Thyroid gland (tissue), 4 donors: ENCODE data around the gene SLC4A7. TPM values are rescaled to one million over a fixed set of nuclear protein-coding genes. Genes with fewer than 3 reads are reported as not detected.

Source experiments
- DNase-seq, 2 donors: peaks; one replicate each; pipeline ENCODE4 v3.0.0-alpha.2; 2019
- H3K27ac ChIP-seq, 3 donors: fragments of 200-600 bp; sonication (generic); 1 replicate in 2 of 3; 2 replicates in 1 of 3; pipeline ENCODE4 v1.5.1; 2016 to 2019; ENCODE audit warnings: mild to moderate bottlenecking in 1 of 3, moderate library complexity in 1 of 3
- H3K27me3 ChIP-seq: fragments of 200-600 bp; sonication (generic); one replicate; pipeline ENCODE4 v1.5.1; 2019
- H3K36me3 ChIP-seq, 2 donors: fragments of 200-600 bp; sonication (generic); one replicate each; pipeline ENCODE4 v1.5.1; 2016 to 2019
- H3K4me1 ChIP-seq, 2 donors: fragments of 200-600 bp; sonication (generic); one replicate each; pipeline ENCODE4 v1.5.1; 2017 to 2019
- H3K4me3 ChIP-seq, 3 donors: fragments of 200-600 bp; sonication (generic); replicated peaks in 1 of 3; 1 replicate in 2 of 3; 2 replicates in 1 of 3; pipeline ENCODE4 v1.5.1; 2016; ENCODE audit warnings: mild to moderate bottlenecking in 1 of 3
- H3K9me3 ChIP-seq: fragments of 200-600 bp; sonication (generic); one replicate; pipeline ENCODE4 v1.5.1; 2017
- POLR2A ChIP-seq, 2 donors: fragments of 450-650 bp; IDR thresholded peaks; one replicate each; pipeline ENCODE4 v1.6.1; 2017; ENCODE audit warnings: antibody characterized with exemption in 2 of 2, mild to moderate bottlenecking in 2 of 2, moderate library complexity in 1 of 2
- WGBS, 2 donors: methylation state at CpG; one replicate each; pipeline ENCODE4 v1.1.5; 2017; 5-methylcytosine and 5-hydroxymethylcytosine counted together
- intact Hi-C: fragments of 100-400 bp; cut with DNase I; formaldehyde crosslinking; loops from one replicate; pipeline ENCODE4 v1.15.1; 2023
- total RNA-seq, 4 donors: library from RNA; depleted of rRNA; stranded (reverse); fragments of >200 nt; gene quantifications; one replicate each; pipeline ENCODE4 v1.2.3, GENCODE V29; 2016
- TF ChIP-seq, protein P1 (sequence below), 6 experiments: fragments of 200-600 bp in 3 of 6; fragments of 450-650 bp in 3 of 6; sonication (generic) in 3 of 6; IDR thresholded peaks; one replicate each; pipeline ENCODE4 v1.5.1; 2016 to 2019; ENCODE audit warnings: antibody characterized with exemption in 6 of 6, mild to moderate bottlenecking in 2 of 6, inconsistent platforms in 1 of 6, moderate library complexity in 1 of 6

SLC4A7 gene
- total RNA-seq, 4 donors from 2014 or later: 22.0 to 47.6 (median 32.3) TPM

DNA sequence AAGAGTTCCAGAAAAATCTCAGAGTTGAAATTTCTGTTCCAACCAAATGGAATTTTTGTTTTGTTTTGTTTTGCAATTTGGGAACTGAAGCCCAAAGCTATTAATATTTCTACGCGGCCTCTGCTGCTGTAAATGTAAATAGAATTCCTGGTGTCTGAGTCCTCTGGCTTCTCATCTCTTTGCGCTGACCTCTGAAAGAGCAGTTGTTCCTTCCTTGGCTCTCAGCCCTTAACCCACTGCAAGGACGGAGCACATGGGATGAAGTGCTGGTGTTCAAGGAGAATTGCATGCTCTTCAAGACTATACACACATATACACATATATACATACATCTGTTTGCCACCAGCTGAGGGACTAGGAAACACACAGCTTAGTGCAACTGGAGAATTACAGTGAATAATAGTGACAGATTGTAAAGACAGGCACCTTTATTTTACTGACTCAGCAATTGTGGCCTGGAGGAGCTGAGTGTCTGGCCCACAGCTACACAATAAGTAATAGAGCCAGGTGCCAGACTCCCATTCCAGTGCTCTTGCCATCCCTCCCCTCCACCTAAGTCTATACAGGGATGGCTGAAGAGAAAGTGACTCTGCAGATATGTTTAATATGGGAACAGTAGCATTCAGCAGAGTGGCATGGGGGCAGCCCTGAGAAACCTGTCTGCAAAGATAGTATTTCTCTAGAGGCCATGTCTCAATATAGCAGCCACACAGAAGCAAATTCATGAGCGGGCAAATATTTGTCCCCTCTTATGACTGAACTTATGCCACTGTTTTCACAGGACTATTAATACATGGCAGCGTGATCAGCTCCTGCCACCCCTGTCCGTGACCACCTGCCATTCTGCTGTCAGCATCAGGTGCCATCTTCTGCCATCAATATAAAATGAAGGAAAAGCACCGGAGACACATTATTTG is 157.3 kb downstream of the SLC4A7 start:
- no peaks in the 10 kb centered on the region for H3K27me3 ChIP-seq
- DNase-seq: no peak
- H3K36me3 ChIP-seq: no peaks in the 10 kb centered on the region
- H3K9me3 ChIP-seq: no peaks in the 10 kb centered on the region
- 88 to 90% methylated on average over 8 of the region's 8 CpGs for WGBS, 2 donors
- intact Hi-C loops: no loop called here
- no peak overlapping the region for H3K4me3 ChIP-seq
- no peak overlapping the region for H3K27ac ChIP-seq
- no peaks in the 10 kb centered on the region for H3K4me1 ChIP-seq
- TF ChIP-seq POLR2A (IDR thresholded peaks at IDR 0.05): no peak
- TF ChIP-seq, protein P1, sequence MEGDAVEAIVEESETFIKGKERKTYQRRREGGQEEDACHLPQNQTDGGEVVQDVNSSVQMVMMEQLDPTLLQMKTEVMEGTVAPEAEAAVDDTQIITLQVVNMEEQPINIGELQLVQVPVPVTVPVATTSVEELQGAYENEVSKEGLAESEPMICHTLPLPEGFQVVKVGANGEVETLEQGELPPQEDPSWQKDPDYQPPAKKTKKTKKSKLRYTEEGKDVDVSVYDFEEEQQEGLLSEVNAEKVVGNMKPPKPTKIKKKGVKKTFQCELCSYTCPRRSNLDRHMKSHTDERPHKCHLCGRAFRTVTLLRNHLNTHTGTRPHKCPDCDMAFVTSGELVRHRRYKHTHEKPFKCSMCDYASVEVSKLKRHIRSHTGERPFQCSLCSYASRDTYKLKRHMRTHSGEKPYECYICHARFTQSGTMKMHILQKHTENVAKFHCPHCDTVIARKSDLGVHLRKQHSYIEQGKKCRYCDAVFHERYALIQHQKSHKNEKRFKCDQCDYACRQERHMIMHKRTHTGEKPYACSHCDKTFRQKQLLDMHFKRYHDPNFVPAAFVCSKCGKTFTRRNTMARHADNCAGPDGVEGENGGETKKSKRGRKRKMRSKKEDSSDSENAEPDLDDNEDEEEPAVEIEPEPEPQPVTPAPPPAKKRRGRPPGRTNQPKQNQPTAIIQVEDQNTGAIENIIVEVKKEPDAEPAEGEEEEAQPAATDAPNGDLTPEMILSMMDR (IDR thresholded peaks at IDR 0.05): no peak

DNA sequence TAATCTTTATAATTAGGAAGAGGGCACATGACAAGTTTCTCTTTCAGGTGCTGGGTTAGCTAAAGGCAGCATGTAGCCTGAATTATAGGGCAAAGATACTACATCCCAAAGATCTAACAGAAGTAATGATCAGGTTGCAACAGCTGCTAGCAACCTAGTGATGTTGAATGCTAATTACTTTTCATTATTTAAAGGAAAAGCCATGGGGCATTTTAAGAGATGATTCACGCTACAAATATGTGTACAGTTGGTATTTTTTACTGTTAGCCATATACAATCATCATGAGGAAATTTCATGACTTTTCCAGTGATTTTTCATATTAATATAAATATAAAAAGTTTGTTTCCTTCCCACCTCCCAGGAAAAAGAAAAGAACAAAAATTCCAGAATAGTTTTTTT is 158.0 kb downstream of the SLC4A7 start:
- WGBS, 2 donors: 88 to 93% methylated on average over 1 of the region's 1 CpG
- no peaks in the 10 kb centered on the region for H3K36me3 ChIP-seq
- no peak for DNase-seq

DNA sequence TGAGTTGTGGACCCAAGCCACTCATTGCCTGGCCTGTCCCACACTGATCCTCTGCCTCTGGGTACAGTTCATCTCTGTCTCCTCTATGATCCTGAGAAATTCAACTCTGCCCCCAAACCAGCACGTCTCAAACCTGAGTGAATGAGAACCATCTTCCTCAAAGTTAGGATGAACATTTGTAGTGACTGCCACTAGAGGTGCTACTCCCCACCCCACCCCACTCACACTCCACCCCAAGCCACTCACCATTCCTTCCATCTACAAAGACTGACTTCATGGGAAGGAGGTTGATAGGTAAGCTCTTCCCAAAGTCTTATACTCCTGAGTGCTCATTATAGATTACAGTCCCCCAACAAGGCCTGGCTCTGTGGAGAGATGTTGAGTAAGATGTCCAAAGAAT is 158.8 kb downstream of the SLC4A7 start:
- no peak for DNase-seq
- Histone ChIP-seq H3K4me1 (no peaks in the 10 kb centered on the region), H3K27me3 (no peaks in the 10 kb centered on the region), H3K9me3 (no peaks in the 10 kb centered on the region), H3K4me3 (no peak overlapping the region), H3K27ac (no peak overlapping the region), H3K36me3 (no peaks in the 10 kb centered on the region)
- 78 to 94% methylated on average over 1 of the region's 1 CpG for WGBS, 2 donors
- TF ChIP-seq, protein P1 (IDR thresholded peaks at IDR 0.05): no peak
- TF ChIP-seq POLR2A (IDR thresholded peaks at IDR 0.05): no peak
- intact Hi-C loops: no loop called here

More for the DNA sequence above, 158.0 kb downstream of the SLC4A7 start:
- intact Hi-C loops: no loop called here
- TF ChIP-seq, protein P1 (IDR thresholded peaks at IDR 0.05): no peak
- no peak for TF ChIP-seq POLR2A (IDR thresholded peaks at IDR 0.05)
- no peaks in the 10 kb centered on the region for H3K27me3 ChIP-seq
- H3K27ac ChIP-seq: no peak overlapping the region
- H3K4me3 ChIP-seq: no peak overlapping the region
- H3K9me3 ChIP-seq: no peaks in the 10 kb centered on the region
- no peaks in the 10 kb centered on the region for H3K4me1 ChIP-seq

DNA sequence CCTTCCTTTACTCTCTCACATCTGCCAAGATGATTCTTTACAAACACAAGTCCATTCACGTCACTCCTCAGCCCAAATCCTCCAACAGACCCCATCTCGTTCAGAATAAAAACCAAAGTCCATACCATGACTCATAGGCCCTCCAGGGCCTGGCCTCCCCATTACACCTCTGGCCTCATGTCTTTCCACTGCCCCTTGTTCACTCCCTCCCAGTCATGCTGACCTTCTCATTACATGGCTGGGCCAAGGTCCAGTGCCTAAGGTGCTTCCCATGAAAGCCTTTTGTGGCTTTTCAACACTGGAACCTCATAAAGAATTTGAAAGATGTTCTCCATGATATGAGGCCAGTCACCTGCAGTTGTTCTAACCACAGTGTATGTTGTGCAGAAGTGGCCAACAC is 159.5 kb downstream of the SLC4A7 start:
- H3K4me3 ChIP-seq: no peak overlapping the region
- DNase-seq: no peak
- no peaks in the 10 kb centered on the region for H3K9me3 ChIP-seq
- H3K27ac ChIP-seq: no peak overlapping the region
- no peaks in the 10 kb centered on the region for H3K36me3 ChIP-seq
- TF ChIP-seq POLR2A (IDR thresholded peaks at IDR 0.05): no peak
- TF ChIP-seq, protein P1 (IDR thresholded peaks at IDR 0.05): no peak
- H3K27me3 ChIP-seq: no peaks in the 10 kb centered on the region
- 86 to 91% methylated on average over 2 of the region's 2 CpGs for WGBS, 2 donors
- intact Hi-C loops: no loop called here
- H3K4me1 ChIP-seq: no peaks in the 10 kb centered on the region

DNA sequence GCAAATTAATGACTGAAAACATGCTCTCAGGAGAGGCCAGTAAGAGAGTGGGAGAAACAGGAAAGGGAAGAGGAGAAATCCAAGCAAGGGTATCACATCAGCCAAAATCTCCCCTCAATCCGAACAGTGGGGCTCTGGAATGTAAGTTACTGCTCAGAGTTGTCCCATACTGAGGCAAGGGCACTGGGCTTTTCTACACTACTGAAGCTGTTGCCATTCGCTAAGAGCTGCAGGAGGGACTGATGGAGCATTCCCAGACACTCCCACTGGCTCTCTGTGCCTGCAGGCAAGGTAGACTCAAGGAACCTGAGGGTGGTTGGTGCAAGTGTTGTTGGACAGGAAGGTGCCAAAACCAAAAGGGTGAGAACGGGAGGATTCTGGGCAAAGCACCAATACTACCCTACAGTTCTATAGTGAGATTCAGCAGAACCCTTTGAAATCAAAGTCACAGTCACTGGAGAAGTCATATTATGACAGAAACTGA is 161.1 kb downstream of the SLC4A7 start:
- intact Hi-C loops: no loop called here
- no peak for DNase-seq
- 77 to 82% methylated on average over 3 of the region's 3 CpGs for WGBS, 2 donors
- TF ChIP-seq, protein P1 (IDR thresholded peaks at IDR 0.05): no peak
- no peak for TF ChIP-seq POLR2A (IDR thresholded peaks at IDR 0.05)
- H3K4me1 ChIP-seq: no peaks in the 10 kb centered on the region
- H3K4me3 ChIP-seq: no peak overlapping the region
- H3K36me3 ChIP-seq: no peaks in the 10 kb centered on the region
- no peak overlapping the region for H3K27ac ChIP-seq
- H3K9me3 ChIP-seq: no peaks in the 10 kb centered on the region
- H3K27me3 ChIP-seq: no peaks in the 10 kb centered on the region
